Measurements from ENCODE around the gene ESR2.
"Not testable (repeated sequence)": the region's sequence is repeated elsewhere in the genome, so short reads cannot be mapped to it uniquely, and the experiment has no call there.

Gene ESR2

GRCh38 chr14:64081174-64081746 is 212.9 kb downstream of the ESR2 start:
- DNase-seq (ENCODE audit: low read depth): no peak

GRCh38 chr14:64080452-64080851 is 213.7 kb downstream of the ESR2 start:
- no peak for DNase-seq (ENCODE audit: low read depth)

- no peak for DNase-seq (ENCODE audit: low read depth)
Measured at GRCh38 chr14:64075613-64076005, 218.6 kb downstream of the ESR2 start.

- no peak for DNase-seq (ENCODE audit: low read depth)
Measured at GRCh38 chr14:64074961-64075612, 219.1 kb downstream of the ESR2 start.

GRCh38 chr14:64069634-64070359 is 224.4 kb downstream of the ESR2 start:
- no peak for DNase-seq (ENCODE audit: low read depth)

GRCh38 chr14:64064447-64064846 is 229.7 kb downstream of the ESR2 start:
- DNase-seq (ENCODE audit: low read depth): no peak

- no peak for DNase-seq (ENCODE audit: low read depth)
Measured at GRCh38 chr14:64062381-64063115, 231.6 kb downstream of the ESR2 start.

- DNase-seq (ENCODE audit: low read depth): no peak
Measured at GRCh38 chr14:64061706-64062105, 232.5 kb downstream of the ESR2 start.

GRCh38 chr14:64061115-64061514 is 233.1 kb downstream of the ESR2 start:
- DNase-seq (ENCODE audit: low read depth): no peak

- DNase-seq (ENCODE audit: low read depth): peak; percentile 72
Measured at GRCh38 chr14:64060648-64061096, 233.5 kb downstream of the ESR2 start.

GRCh38 chr14:64060199-64060545 is 234.0 kb downstream of the ESR2 start:
- no peak for DNase-seq (ENCODE audit: low read depth)

GRCh38 chr14:64059454-64060198 is 234.5 kb downstream of the ESR2 start:
- no peak for DNase-seq (ENCODE audit: low read depth)

GRCh38 chr14:64053694-64054669 is 240.2 kb downstream of the ESR2 start:
- no peak for DNase-seq (ENCODE audit: low read depth)

- DNase-seq (ENCODE audit: low read depth): no peak
Measured at GRCh38 chr14:64049616-64050381, 244.4 kb downstream of the ESR2 start.

- DNase-seq (ENCODE audit: low read depth): no peak
Measured at GRCh38 chr14:64045091-64045490, 249.1 kb downstream of the ESR2 start.

- DNase-seq (ENCODE audit: low read depth): not testable (repeated sequence)
Measured at GRCh38 chr14:64043296-64043695, 250.9 kb downstream of the ESR2 start.

- DNase-seq (ENCODE audit: low read depth): no peak
Measured at GRCh38 chr14:64040044-64040443, 254.1 kb downstream of the ESR2 start.

- no peak for DNase-seq (ENCODE audit: low read depth)
Measured at GRCh38 chr14:64038841-64039542, 255.2 kb downstream of the ESR2 start.
